ENCODE measurements around the gene LRRC23.

- TF ChIP-seq CTCF (IDR thresholded peaks at IDR 0.05): no peak
- no peak for TF ChIP-seq POLR2A (IDR thresholded peaks at IDR 0.05)
These were observed 16.3 kb upstream of the LRRC23 start for GRCh38 chr12:6888360-6888759.

Data from adrenal gland (tissue), 5 donors.